Upper lobe of right lung (tissue), 1 donor: ENCODE data around the gene ITCH. TPM values are rescaled to one million over a fixed set of nuclear protein-coding genes. Genes with fewer than 3 reads are reported as not detected.
A peak's percentile ranks its signal among the peaks of the same experiment; 100 is the strongest.
"Not testable (repeated sequence)": the region's sequence is repeated elsewhere in the genome, so short reads cannot be mapped to it uniquely, and the experiment has no call there.

Source experiments
- ATAC-seq: fragments of 200-7000 bp; cut with Tn5 transposase; one replicate; pipeline ENCODE4 v1.9.1; 2020; ENCODE audit warnings: mild to moderate bottlenecking, moderate library complexity
- DNase-seq: peaks from one replicate; pipeline ENCODE4 v3.0.0-alpha.2; 2020
- H3K27ac ChIP-seq: fragments of 200-600 bp; one replicate; pipeline ENCODE4 v1.8.0; 2022
- H3K27me3 ChIP-seq: fragments of 200-600 bp; one replicate; pipeline ENCODE4 v1.8.0; 2022; ENCODE audit warnings: mild to moderate bottlenecking
- H3K36me3 ChIP-seq: fragments of 200-600 bp; one replicate; pipeline ENCODE4 v1.8.0; 2022
- H3K4me1 ChIP-seq: fragments of 200-600 bp; one replicate; pipeline ENCODE4 v1.8.0; 2022
- H3K4me3 ChIP-seq: fragments of 200-600 bp; one replicate; pipeline ENCODE4 v1.8.0; 2022; ENCODE audit warnings: mild to moderate bottlenecking
- H3K9me3 ChIP-seq: fragments of 200-600 bp; one replicate; pipeline ENCODE4 v1.8.0; 2022
- intact Hi-C: fragments of 100-400 bp; cut with DNase I; formaldehyde crosslinking; loops from one replicate; pipeline ENCODE4 v1.11.0; 2022
- total RNA-seq: library from RNA; stranded (reverse); fragmentation: NEBNext Ultra II Directional; extraction: Animal tissue kit (Norgen Biotek cat#: 25700); gene quantifications from one replicate; pipeline ENCODE4 v1.2.1, GENCODE V29; 2021
- TF ChIP-seq, protein P1 (sequence below): fragments of 200-600 bp; IDR thresholded peaks from one replicate; pipeline ENCODE4 v1.8.0; 2022; ENCODE audit warnings: antibody characterized with exemption
- donor health status: DM: no; HTN: yes; CAD: no; lungs with severe emphysema.

ITCH gene
- total RNA-seq, 1 donor from 2014 or later, result 65.6 TPM

DNA sequence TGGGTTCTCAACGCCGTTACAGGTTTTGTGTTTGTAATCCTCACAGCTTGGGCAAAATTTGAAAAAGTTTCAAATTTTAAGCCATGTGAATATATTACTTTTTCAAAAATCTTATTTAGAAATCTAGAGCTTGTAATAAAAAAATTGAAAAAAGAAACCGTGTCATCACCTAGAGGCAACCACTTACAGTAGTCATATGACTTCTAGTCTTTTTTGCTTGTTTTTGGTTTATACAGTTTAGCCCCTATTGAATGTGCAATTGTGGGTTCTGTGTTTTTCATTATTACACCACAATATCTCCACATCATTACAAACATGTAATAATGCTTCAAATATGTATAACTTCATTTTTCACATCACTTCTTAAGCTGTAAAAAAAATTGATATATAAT is 154.0 kb downstream of the ITCH start:
- no peak for DNase-seq
- Histone ChIP-seq H3K36me3 (peaks cover 26% of the 10 kb centered on the region), H3K27me3 (no peaks in the 10 kb centered on the region), H3K27ac (peak overlapping the region; percentile 95), H3K9me3 (no peaks in the 10 kb centered on the region), H3K4me3 (peak overlapping the region; percentile 76), H3K4me1 (peaks cover 15% of the 10 kb centered on the region)
- no peak for ATAC-seq
- TF ChIP-seq, protein P1, sequence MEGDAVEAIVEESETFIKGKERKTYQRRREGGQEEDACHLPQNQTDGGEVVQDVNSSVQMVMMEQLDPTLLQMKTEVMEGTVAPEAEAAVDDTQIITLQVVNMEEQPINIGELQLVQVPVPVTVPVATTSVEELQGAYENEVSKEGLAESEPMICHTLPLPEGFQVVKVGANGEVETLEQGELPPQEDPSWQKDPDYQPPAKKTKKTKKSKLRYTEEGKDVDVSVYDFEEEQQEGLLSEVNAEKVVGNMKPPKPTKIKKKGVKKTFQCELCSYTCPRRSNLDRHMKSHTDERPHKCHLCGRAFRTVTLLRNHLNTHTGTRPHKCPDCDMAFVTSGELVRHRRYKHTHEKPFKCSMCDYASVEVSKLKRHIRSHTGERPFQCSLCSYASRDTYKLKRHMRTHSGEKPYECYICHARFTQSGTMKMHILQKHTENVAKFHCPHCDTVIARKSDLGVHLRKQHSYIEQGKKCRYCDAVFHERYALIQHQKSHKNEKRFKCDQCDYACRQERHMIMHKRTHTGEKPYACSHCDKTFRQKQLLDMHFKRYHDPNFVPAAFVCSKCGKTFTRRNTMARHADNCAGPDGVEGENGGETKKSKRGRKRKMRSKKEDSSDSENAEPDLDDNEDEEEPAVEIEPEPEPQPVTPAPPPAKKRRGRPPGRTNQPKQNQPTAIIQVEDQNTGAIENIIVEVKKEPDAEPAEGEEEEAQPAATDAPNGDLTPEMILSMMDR, result no peak
- intact Hi-C loops, result no loop called here

DNA sequence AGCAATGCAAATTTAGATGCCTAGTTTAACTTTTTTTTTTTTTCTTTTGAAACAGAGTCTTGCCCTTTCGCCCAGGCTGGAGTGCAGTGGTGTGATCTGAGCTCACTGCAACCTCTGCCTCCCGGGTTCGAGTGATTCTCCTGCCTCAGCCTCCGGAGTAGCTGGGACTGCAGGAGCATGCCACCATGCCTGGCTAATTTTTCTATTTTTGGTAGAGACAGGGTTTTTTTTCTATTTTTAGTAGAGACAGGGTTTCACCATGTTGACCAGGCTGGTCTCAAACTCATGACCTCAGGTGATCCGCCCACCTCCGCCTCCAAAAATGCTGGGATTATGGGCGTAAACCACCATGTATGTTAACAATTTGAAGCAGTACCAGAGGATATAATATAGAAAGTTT is 155.8 kb downstream of the ITCH start:
- peaks cover 26% of the 10 kb centered on the region for H3K36me3 ChIP-seq
- not testable (repeated sequence) for DNase-seq

DNA sequence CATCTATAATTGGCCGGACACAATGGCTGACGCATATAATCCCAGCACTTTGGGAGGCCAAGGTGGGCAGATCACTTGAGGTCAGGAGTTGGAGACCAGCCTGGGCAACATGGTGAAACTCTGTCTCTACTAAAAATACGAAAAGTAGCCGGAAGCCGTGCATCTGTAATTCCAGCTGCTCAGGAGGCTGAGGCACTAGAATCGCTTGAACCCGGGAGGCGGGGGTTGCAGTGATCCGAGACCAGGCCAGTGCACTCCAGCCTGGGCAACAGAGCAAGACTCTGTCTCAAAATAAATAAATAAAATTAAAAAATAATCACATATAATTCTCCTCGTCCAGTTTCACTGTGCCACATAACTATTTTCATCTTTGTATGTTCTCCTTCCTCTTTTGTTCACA is 156.8 kb downstream of the ITCH start:
- H3K4me1 ChIP-seq, result peaks cover 13% of the 10 kb centered on the region
- DNase-seq, ATAC-seq, H3K27me3 ChIP-seq, intact Hi-C loops, H3K9me3 ChIP-seq, H3K27ac ChIP-seq, H3K4me3 ChIP-seq: not testable (repeated sequence)
- H3K36me3 ChIP-seq, result peaks cover 26% of the 10 kb centered on the region

More for the DNA sequence above, 155.8 kb downstream of the ITCH start:
- ATAC-seq, H3K4me3 ChIP-seq, H3K27ac ChIP-seq, H3K27me3 ChIP-seq, H3K9me3 ChIP-seq, intact Hi-C loops: not testable (repeated sequence)
- H3K4me1 ChIP-seq, result peaks cover 15% of the 10 kb centered on the region

DNA sequence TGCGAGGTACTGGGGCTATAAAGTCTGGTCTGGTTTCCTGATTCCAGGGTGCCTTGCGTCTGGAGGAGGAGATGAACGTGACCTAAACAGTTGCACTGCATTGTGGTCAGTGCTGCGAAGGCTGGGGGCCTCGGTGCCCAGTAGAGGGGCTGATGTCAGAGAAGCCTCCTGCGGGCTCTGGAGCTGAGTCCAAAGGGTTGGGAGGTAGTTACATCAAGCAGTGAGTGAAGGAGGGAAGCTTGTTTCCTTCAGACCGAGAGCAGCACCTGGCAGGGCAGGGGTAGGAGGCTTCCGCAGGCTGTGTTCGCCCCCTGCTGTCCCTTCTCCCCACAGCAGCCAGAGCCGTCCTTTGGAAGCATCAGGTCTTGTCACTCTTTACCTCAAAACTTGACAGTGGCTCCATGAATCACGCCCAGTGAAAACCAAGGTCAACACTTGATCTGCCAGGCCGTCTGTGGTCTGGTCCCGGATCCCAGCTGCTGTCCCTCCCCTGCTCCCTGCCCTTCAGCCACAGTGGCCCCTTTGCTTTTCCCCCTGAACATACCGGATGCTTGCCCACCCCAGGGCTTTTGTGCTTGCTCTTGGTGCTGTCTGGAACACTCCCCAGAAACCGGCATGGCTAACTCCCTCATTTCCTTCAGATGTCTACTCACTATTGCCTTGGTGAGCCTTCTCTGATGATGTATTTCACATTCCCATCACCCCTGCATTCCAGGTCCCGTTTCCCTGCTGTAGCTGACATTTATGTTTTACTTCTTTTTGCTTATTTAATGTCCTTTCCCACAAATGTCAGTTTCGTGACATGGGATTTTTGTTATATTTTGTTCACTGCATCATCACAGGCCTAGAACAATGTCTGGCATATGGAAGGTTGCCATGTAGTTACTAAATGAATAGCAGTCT is 160.1 kb downstream of the ITCH start:
- Histone ChIP-seq H3K4me3 (no peak overlapping the region), H3K27ac (no peak overlapping the region), H3K9me3 (no peaks in the 10 kb centered on the region), H3K27me3 (no peaks in the 10 kb centered on the region), H3K36me3 (peaks cover 44% of the 10 kb centered on the region), H3K4me1 (peaks cover 29% of the 10 kb centered on the region)
- TF ChIP-seq, protein P1, result peak; percentile 46
- intact Hi-C loops, result no loop called here
- ATAC-seq (peak; percentile 66), DNase-seq (no peak)

DNA sequence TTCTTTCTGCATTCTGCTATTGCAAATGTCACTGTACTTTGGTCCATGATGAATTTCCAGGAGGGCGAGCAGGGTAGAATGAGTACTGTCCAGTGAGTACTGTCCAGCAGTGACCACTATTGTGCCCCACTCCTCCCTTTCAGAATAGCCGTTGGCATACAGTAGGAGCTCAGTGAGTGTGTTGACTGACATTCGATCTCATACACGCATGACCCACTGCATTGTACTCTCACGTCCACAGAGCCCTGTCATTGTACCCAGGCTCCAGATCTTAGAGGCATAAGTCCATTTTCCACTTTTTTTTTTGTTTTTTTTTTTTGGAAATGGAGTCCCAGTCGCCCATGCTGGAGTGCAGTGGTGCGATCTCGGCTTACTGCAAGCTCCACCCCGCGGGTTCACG is 161.4 kb downstream of the ITCH start:
- TF ChIP-seq, protein P1, result no peak
- H3K4me1 ChIP-seq, result peaks cover 33% of the 10 kb centered on the region
- no peak overlapping the region for H3K4me3 ChIP-seq
- H3K36me3 ChIP-seq, result peaks cover 51% of the 10 kb centered on the region
- ATAC-seq (no peak), DNase-seq (no peak)
- intact Hi-C loops, result no loop called here
- H3K27ac ChIP-seq, result no peak overlapping the region
- H3K27me3 ChIP-seq, result no peaks in the 10 kb centered on the region
- H3K9me3 ChIP-seq, result no peaks in the 10 kb centered on the region

DNA sequence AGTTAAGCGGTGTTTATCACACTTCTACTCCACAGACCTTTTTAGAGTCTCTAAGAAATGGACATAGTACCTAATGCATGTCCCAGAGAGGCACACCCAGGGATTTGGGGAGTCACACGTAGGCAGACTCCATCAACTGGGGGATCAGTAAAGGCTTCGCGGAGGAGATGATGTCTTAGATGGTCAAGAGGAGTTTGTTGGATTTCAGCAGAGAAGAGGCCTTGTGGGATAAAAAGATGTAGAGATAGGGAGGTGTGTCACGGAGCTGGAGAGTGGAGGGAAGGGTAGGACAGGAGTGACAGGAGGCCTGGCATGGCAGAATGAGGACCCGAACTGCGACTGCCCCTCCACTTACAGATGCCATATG is 162.3 kb downstream of the ITCH start:
- TF ChIP-seq, protein P1, result no peak
- H3K36me3 ChIP-seq, result peaks cover 52% of the 10 kb centered on the region
- H3K27me3 ChIP-seq, result no peaks in the 10 kb centered on the region
- ATAC-seq, result no peak
- no peaks in the 10 kb centered on the region for H3K9me3 ChIP-seq
- H3K4me1 ChIP-seq, result peaks cover 40% of the 10 kb centered on the region
- H3K27ac ChIP-seq, result peak overlapping the region; percentile 49
- intact Hi-C loops, result no loop called here
- no peak overlapping the region for H3K4me3 ChIP-seq
- DNase-seq, result no peak
